ENCODE results near the gene OGT. TPM values are rescaled to one million over a fixed set of nuclear protein-coding genes. Genes with fewer than 3 reads are reported as not detected.

Gene OGT
- total RNA-seq, 1 experiment from 2014 or later = 116 TPM

DNA sequence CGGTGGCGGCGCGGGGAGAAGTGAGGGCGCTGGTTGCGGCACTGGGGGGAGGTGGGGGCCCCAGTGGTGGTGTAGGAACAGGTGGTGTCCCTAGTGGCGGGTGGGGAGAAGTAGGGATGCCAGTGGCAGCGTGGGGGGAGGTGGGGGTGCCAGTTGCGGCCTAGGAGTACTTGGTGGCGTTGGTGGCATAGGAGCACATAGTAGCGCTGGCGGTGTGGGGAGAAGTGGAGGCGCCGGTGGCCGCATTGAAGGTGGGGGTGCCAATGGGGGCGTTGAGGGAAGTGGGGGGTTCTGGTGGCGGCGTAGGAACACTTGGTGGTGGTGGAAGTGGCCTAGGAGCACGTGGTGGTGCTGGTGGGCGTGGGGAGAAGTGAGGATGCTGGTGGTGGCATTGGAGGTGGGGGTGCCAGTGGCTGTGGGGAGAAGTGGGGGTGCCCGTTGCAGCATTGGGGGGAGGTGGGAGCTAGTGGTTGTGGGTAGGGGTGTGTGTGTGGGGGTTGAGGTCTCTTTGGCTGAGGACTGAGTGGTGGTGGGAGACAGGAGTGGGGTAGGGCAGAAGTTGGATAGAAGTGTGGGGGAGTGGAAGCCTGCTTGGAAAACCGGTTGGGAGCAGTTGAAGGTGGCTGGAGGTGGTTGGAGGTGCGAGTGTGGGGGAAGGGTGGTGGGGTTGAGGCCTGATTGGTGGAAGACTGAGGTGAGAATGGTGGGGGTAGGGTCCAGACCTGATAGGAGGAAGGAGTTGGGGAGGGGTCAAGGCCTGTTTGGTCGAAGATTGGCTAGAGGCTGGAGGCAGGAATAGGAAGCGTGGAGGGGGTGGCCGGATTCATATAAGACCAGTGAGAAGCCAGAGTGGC, 46.5 kb downstream of the OGT start:
- no CpG with 5 or more reads among the region's 26 CpGs for WGBS (ENCODE audit: extremely low coverage, insufficient read length, low lambda C conversion rate)
- H3K14ac ChIP-seq (ENCODE audit: insufficient read depth, low read length) = no peak overlapping the region
- peaks cover 13 to 44% (median 35%) of the 10 kb centered on the region in 3 experiments for H3K36me3 Mint-ChIP-seq (ENCODE audit: insufficient read depth in 1 of 3, low read depth in 3 of 3)
- H3K4me1 Mint-ChIP-seq = 0 out of 4 replicates have a peak, but pooled peaks cover 0 to 10% of the 10 kb centered on the region in 2 experiments
- no peaks in the 10 kb centered on the region for H3K79me1 ChIP-seq (ENCODE audit: insufficient read depth, low read depth, low read length, poor library complexity, severe bottlenecking)
- H4K8ac ChIP-seq (replicated peaks; ENCODE audit: insufficient read length, low read depth, low read length) = no peak overlapping the region
- no peak overlapping the region for H2BK12ac ChIP-seq (ENCODE audit: insufficient read length, low read depth, low read length)
- peaks cover 44 to 57% of the 10 kb centered on the region in 2 experiments for H3K9me3 Mint-ChIP-seq
- H3T11ph ChIP-seq (ENCODE audit: low read length) = no peak overlapping the region
- H3K27ac Mint-ChIP-seq = no peak overlapping the region
- H2AK5ac ChIP-seq (ENCODE audit: insufficient read length, low read length) = no peak overlapping the region
- no peaks in the 10 kb centered on the region for H3K4me1 ChIP-seq (ENCODE audit: insufficient read depth, low read length)
- no peak overlapping the region for H2AFZ ChIP-seq (ENCODE audit: low read length)
- DNase-seq = peak; percentile 39
- H3K56ac ChIP-seq (ENCODE audit: insufficient read length, low read depth, low read length) = no peak overlapping the region
- H4K91ac ChIP-seq (ENCODE audit: insufficient read length, low read depth, low read length) = no peak overlapping the region
- H3K4me2 ChIP-seq (ENCODE audit: insufficient read depth, insufficient read length, low read length) = no peak overlapping the region
- no peaks in the 10 kb centered on the region for H4K20me1 ChIP-seq (ENCODE audit: control insufficient read depth, insufficient read depth, insufficient read length)
- no peak overlapping the region for H2BK5ac ChIP-seq (ENCODE audit: insufficient read length, low read length)
- H3K27me3 ChIP-seq (ENCODE audit: insufficient read depth, low read length) = no peaks in the 10 kb centered on the region
- no peak overlapping the region for H3K9ac ChIP-seq (ENCODE audit: extremely low read depth, insufficient read length, low read length)
- H4K5ac ChIP-seq (ENCODE audit: insufficient read length, low read depth, low read length) = no peak overlapping the region
- no peak overlapping the region for H3K18ac ChIP-seq (ENCODE audit: insufficient read length, low read depth, low read length)
- no peak overlapping the region for H3K4ac ChIP-seq (ENCODE audit: low read depth, low read length)
- H3K79me2 ChIP-seq (ENCODE audit: insufficient read depth, low read length) = no peaks in the 10 kb centered on the region
- no peaks in the 10 kb centered on the region for H3K9me3 ChIP-seq (ENCODE audit: control insufficient read depth, low read depth, low read length)
- H3K23ac ChIP-seq (ENCODE audit: insufficient read length, low read depth, low read length) = no peak overlapping the region
- no peak overlapping the region for H2BK15ac ChIP-seq (ENCODE audit: low read depth, low read length)
- no peak overlapping the region for H3K4me3 Mint-ChIP-seq
- H3K27ac ChIP-seq (ENCODE audit: insufficient read length, low read depth, low read length) = no peak overlapping the region
- no peak overlapping the region for H2BK20ac ChIP-seq (ENCODE audit: low read depth, low read length, poor library complexity, severe bottlenecking)
- H3K23me2 ChIP-seq (ENCODE audit: insufficient read length, low read depth, low read length, poor library complexity, severe bottlenecking) = no peaks in the 10 kb centered on the region
- no peak overlapping the region for H2BK120ac ChIP-seq (ENCODE audit: low read depth, low read length, poor library complexity, severe bottlenecking)
- TF ChIP-seq, protein P1, sequence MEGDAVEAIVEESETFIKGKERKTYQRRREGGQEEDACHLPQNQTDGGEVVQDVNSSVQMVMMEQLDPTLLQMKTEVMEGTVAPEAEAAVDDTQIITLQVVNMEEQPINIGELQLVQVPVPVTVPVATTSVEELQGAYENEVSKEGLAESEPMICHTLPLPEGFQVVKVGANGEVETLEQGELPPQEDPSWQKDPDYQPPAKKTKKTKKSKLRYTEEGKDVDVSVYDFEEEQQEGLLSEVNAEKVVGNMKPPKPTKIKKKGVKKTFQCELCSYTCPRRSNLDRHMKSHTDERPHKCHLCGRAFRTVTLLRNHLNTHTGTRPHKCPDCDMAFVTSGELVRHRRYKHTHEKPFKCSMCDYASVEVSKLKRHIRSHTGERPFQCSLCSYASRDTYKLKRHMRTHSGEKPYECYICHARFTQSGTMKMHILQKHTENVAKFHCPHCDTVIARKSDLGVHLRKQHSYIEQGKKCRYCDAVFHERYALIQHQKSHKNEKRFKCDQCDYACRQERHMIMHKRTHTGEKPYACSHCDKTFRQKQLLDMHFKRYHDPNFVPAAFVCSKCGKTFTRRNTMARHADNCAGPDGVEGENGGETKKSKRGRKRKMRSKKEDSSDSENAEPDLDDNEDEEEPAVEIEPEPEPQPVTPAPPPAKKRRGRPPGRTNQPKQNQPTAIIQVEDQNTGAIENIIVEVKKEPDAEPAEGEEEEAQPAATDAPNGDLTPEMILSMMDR (conservative IDR thresholded peaks at IDR 0.05) = no peak
- H3K27me3 Mint-ChIP-seq (ENCODE audit: low read depth) = peaks cover 4% of the 10 kb centered on the region; the same call in 1 of the 2 replicates
